ENCODE measurements around the gene ZNF710. TPM values are rescaled to one million over a fixed set of nuclear protein-coding genes. Genes with fewer than 3 reads are reported as not detected.

The ZNF710 gene
- total RNA-seq, 1 experiment from 2014 or later, result 40.7 TPM

- no peak overlapping the region for H3T11ph ChIP-seq (ENCODE audit: low read length)
- H3K4me2 ChIP-seq (ENCODE audit: insufficient read depth, insufficient read length, low read length), result no peak overlapping the region
- H2AFZ ChIP-seq (ENCODE audit: low read length), result no peak overlapping the region
- no peak overlapping the region for H4K5ac ChIP-seq (ENCODE audit: insufficient read length, low read depth, low read length)
- H3K4me1 ChIP-seq (ENCODE audit: insufficient read depth, low read length), result no peaks in the 10 kb centered on the region
- H3K23ac ChIP-seq (ENCODE audit: insufficient read length, low read depth, low read length), result no peak overlapping the region
- no peak for TF ChIP-seq CTCF (conservative IDR thresholded peaks at IDR 0.05)
- peaks cover 11% of the 10 kb centered on the region for H3K23me2 ChIP-seq (ENCODE audit: insufficient read length, low read depth, low read length, poor library complexity, severe bottlenecking)
- peaks cover 2% of the 10 kb centered on the region for H3K27me3 Mint-ChIP-seq (ENCODE audit: low read depth)
- no peak overlapping the region for H3K18ac ChIP-seq (ENCODE audit: insufficient read length, low read depth, low read length)
- H3K27ac Mint-ChIP-seq, result no peak overlapping the region
- WGBS (ENCODE audit: extremely low coverage, insufficient read length, low lambda C conversion rate), result no CpG with 5 or more reads among the region's 4 CpGs
- H3K9ac ChIP-seq (ENCODE audit: extremely low read depth, insufficient read length, low read length), result no peak overlapping the region
- no peak overlapping the region for H2BK120ac ChIP-seq (ENCODE audit: low read depth, low read length, poor library complexity, severe bottlenecking)
- H2BK5ac ChIP-seq (ENCODE audit: insufficient read length, low read length), result no peak overlapping the region
- H3K4me3 Mint-ChIP-seq, result no peak overlapping the region
- H3K4me1 Mint-ChIP-seq, result peaks cover 15 to 27% of the 10 kb centered on the region in 2 experiments
- no peaks in the 10 kb centered on the region for H4K20me1 ChIP-seq (ENCODE audit: control insufficient read depth, insufficient read depth, insufficient read length)
- H3K9me3 Mint-ChIP-seq, result no peaks in the 10 kb centered on the region; a peak in 1 of 5 replicates
- H2BK12ac ChIP-seq (ENCODE audit: insufficient read length, low read depth, low read length), result no peak overlapping the region
- no peaks in the 10 kb centered on the region for H3K27me3 ChIP-seq (ENCODE audit: insufficient read depth, low read length)
- H2AK5ac ChIP-seq (ENCODE audit: insufficient read length, low read length), result no peak overlapping the region
- no peak overlapping the region for H4K91ac ChIP-seq (ENCODE audit: insufficient read length, low read depth, low read length)
- H3K36me3 Mint-ChIP-seq (ENCODE audit: insufficient read depth in 1 of 3, low read depth in 3 of 3), result peaks cover 0 to 3% (median 1%) of the 10 kb centered on the region in 3 experiments; a peak in 2 of 7 replicates
- H3K56ac ChIP-seq (ENCODE audit: insufficient read length, low read depth, low read length), result no peak overlapping the region
- H2BK15ac ChIP-seq (ENCODE audit: low read depth, low read length), result no peak overlapping the region
- H3K4ac ChIP-seq (ENCODE audit: low read depth, low read length), result no peak overlapping the region
- H3K79me2 ChIP-seq (ENCODE audit: insufficient read depth, low read length), result no peaks in the 10 kb centered on the region
- H3K9me3 ChIP-seq (ENCODE audit: control insufficient read depth, low read depth, low read length), result no peaks in the 10 kb centered on the region
- no peak overlapping the region for H2BK20ac ChIP-seq (ENCODE audit: low read depth, low read length, poor library complexity, severe bottlenecking)
- no peak for DNase-seq
- no peaks in the 10 kb centered on the region for H3K79me1 ChIP-seq (ENCODE audit: insufficient read depth, low read depth, low read length, poor library complexity, severe bottlenecking)
- no peak overlapping the region for H4K8ac ChIP-seq (replicated peaks; ENCODE audit: insufficient read length, low read depth, low read length)
- no peak overlapping the region for H3K27ac ChIP-seq (ENCODE audit: insufficient read length, low read depth, low read length)
- H3K14ac ChIP-seq (ENCODE audit: insufficient read depth, low read length), result no peak overlapping the region
Observed at GRCh38 chr15:89997079-89997478, 4.0 kb upstream of the ZNF710 start.
